ENCODE results near the gene MEI1.

DNA sequence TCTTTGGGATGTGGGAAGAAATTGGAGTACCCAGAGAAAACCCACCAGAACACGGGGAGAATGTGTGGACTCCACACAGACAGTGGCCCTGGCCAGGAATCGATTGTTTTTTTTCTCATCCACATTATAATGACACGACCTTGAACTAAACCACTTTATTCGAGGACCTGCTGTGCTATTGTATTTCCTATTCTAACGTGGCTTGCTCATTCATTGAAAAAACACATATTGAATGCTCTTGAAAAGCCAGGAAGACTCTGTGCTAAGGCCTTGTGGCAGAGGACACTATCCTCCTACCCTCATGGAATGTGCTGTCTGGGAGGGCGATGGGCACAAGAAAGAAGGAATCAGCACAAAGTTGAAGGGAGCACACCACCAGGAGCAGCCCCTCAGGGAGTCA is 124.5 kb downstream of the MEI1 start:
- TF ChIP-seq POLR2AphosphoS5 (IDR thresholded peaks at IDR 0.05) (no peak), POLR2A (IDR thresholded peaks at IDR 0.05) (no peak), EP300 (IDR thresholded peaks at IDR 0.05) (no peak)
- TF ChIP-seq, protein P1, sequence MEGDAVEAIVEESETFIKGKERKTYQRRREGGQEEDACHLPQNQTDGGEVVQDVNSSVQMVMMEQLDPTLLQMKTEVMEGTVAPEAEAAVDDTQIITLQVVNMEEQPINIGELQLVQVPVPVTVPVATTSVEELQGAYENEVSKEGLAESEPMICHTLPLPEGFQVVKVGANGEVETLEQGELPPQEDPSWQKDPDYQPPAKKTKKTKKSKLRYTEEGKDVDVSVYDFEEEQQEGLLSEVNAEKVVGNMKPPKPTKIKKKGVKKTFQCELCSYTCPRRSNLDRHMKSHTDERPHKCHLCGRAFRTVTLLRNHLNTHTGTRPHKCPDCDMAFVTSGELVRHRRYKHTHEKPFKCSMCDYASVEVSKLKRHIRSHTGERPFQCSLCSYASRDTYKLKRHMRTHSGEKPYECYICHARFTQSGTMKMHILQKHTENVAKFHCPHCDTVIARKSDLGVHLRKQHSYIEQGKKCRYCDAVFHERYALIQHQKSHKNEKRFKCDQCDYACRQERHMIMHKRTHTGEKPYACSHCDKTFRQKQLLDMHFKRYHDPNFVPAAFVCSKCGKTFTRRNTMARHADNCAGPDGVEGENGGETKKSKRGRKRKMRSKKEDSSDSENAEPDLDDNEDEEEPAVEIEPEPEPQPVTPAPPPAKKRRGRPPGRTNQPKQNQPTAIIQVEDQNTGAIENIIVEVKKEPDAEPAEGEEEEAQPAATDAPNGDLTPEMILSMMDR (IDR thresholded peaks at IDR 0.05): no peak

Measured in stomach (tissue), 4 donors.